ENCODE data around the gene TRHDE.

Gene TRHDE, protein sequence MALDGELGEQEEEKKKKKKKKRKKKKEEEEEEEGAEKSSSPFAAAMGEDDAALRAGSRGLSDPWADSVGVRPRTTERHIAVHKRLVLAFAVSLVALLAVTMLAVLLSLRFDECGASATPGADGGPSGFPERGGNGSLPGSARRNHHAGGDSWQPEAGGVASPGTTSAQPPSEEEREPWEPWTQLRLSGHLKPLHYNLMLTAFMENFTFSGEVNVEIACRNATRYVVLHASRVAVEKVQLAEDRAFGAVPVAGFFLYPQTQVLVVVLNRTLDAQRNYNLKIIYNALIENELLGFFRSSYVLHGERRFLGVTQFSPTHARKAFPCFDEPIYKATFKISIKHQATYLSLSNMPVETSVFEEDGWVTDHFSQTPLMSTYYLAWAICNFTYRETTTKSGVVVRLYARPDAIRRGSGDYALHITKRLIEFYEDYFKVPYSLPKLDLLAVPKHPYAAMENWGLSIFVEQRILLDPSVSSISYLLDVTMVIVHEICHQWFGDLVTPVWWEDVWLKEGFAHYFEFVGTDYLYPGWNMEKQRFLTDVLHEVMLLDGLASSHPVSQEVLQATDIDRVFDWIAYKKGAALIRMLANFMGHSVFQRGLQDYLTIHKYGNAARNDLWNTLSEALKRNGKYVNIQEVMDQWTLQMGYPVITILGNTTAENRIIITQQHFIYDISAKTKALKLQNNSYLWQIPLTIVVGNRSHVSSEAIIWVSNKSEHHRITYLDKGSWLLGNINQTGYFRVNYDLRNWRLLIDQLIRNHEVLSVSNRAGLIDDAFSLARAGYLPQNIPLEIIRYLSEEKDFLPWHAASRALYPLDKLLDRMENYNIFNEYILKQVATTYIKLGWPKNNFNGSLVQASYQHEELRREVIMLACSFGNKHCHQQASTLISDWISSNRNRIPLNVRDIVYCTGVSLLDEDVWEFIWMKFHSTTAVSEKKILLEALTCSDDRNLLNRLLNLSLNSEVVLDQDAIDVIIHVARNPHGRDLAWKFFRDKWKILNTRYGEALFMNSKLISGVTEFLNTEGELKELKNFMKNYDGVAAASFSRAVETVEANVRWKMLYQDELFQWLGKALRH

DNA sequence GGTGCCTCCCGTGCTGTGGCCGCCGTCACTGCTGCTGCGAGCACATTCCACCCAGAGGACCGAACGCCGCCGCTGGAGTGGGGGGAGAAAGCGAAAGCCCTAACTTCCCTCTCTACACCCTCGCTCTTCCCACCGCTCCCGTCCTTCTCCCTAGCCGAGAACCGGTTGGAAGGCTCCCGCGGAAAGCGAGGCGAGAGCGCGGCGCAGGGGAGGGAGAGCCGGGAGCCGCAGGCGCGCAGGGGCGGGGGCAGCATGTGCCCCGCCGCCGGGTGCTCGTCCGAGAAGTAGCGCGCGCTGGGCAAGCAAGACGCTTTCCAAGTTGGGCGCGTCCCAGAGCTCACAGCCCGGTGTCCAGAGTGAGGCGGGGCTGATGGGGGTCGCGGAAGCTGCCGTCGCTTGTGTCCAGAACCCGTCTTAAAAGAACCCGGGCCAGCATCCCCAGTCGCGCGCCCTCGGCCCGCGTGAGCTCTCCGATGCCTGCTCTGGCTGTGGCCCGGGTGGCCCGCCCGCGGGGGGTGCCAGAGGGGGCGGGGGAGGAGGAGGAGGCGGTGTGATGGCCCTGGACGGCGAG, at the start of gene TRHDE:
Gene TRHDE, plus strand, starts transcription at position 280 of the 571 bp plus-strand sequence. Its CDS starts 274 bp downstream, at position 554.
- DNase-seq (ENCODE audit: low read depth) = no peak

DNA sequence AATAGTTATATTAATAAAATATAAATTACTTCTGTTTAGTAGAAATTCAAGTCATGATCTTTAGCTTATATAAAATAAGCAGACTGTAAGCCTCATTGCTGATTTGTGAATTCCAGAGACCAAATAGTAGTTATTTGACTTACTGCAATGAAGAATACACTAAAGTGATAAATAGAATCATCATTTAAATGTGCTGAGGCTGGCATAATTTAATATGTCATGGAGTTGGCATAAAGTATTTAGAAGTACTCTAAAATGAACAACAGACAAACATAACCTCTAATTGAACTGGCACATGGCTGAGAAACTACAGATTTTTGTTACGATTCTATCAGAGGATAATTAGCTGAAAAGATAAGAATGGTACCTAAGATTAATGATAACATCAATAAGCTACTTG, 45.7 kb upstream of the TRHDE start:
- DNase-seq (ENCODE audit: low read depth) = no peak

DNA sequence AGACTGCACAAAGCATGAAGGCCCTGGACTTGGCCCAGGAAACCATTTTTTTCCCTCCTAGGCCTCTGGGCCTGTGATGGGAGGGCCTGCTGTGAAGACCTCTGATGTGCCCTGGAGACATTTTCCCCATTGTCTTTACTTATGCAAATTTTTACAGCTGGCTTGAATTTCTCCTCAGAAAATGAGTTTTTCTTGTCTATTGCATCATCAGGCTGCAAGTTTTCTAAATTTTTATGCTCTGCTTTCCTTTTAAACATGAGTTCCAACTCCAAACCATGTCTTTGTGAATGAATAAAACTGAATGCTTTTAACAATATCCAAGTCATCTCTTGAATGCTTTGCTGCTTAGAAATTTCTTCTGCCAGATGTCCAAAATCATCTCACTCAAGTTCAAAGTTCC, 43.7 kb upstream of the TRHDE start:
- no peak for DNase-seq (ENCODE audit: low read depth)

GRCh38 chr12:72230589-72230988, 41.6 kb upstream of the TRHDE start:
- peak; percentile 14 for DNase-seq (ENCODE audit: low read depth)

DNA sequence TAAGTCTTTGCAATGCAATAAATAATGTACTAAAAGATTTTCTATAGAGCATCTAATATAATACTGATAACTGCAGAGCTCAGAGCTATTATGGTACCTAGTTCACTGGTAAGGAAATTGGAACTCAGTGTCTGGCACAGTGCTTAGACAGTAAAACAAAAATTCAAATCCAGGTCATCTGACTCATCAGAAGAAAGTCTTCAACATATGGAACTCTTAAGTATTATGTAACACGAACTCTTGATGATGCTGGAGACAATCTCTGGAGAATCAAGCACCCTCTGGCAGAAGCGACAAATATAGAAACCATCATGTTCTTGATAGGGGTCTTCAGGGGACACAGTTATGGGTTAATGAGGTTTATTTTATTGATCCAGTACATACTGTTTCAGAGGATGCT, 37.3 kb upstream of the TRHDE start:
- no peak for DNase-seq (ENCODE audit: low read depth)

- no peak for DNase-seq (ENCODE audit: low read depth)
Observed at GRCh38 chr12:72236071-72236705, 36.0 kb upstream of the TRHDE start.

DNA sequence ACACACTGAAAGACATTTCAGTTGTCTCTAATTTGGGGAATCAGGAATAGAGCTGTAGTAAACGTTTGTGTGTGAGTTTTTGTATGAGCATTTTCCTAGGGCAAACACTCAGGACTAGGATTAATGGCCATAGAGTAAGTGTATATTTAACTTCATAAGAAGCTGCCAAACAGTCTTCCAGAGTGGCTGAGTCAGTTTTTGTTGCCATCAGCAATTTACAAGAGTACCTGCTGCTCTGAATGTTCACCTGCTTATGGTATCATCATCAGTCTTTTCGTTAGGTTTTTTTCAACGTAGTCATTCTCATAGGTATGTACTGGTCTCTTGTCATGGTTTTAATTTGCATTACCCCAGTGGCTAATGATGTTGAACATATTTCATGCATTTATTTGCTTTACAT, 30.6 kb upstream of the TRHDE start:
- no peak for DNase-seq (ENCODE audit: low read depth)

DNA sequence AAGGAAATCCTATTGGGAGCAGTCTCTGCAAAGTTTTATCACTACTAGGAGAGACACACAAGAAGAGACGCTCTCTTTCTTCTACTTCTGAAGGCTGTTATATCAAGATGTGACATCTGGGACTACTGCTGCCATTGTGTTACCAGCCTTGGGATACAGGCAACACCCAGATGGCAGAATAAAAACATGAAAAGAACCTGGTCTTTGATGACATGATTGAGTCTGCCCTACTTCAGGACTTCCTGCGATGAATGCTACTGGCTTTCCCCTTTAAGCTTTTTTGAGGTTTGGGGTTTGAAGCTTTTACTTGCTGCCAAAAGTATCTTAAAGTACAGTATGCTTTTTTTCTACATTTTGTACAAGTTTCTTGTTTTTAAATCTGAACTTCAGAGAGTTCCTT, 29.2 kb upstream of the TRHDE start:
- DNase-seq (ENCODE audit: low read depth) = no peak

- no peak for DNase-seq (ENCODE audit: low read depth)
Observed at GRCh38 chr12:72246370-72246769, 25.8 kb upstream of the TRHDE start.

DNA sequence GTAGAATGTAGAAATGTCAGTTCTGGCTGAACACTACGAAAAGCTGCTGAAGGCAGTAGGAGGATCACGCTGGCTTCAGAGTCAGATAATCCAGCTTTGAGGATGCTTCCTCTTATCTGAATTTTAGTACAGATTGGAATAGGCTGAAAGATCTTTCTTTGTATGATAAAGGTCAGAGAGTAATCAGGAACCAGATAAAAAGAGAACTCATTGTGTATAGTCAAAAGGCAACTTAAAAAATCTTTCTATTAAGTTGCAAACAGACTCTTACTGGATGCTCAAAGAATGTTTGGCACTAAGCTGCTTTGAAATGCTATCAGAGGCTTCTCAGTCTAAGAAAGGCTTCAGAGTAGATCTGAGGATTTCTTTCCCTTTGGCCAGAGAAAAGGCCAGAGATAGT, 21.8 kb upstream of the TRHDE start:
- no peak for DNase-seq (ENCODE audit: low read depth)

GRCh38 chr12:72256725-72257124, 15.4 kb upstream of the TRHDE start:
- DNase-seq (ENCODE audit: low read depth) = no peak

- no peak for DNase-seq (ENCODE audit: low read depth)
Observed at GRCh38 chr12:72261885-72262284, 10.3 kb upstream of the TRHDE start.

DNA sequence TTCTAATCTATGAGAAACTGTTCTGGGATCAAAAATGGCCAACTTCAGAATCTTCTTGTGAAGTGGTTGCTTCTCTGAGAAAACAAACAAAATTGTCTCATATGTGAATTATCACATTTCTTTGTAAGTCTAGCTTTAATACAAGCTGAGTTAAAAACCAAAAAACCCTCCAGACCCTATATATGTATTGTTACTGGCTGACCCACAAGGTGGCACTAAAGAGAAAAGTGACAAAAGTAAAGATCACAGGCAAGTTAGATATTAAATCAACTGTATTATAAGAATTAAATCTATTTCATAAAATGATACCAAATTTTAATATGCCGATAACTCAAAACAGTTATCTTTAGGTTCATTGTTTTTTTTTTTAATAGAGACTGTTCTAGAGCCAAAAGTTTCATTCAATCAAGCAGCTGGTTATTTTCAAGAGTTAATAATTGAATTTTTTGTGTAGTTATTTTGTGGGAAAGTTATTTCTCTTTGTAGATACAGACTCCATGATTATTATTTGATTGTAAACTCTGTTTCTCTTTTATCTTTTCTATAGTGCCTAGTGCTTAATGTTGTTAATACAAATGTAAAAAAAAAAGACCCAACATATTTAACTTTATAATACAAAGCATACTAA, 7.5 kb upstream of the TRHDE start:
- no peak for DNase-seq (ENCODE audit: low read depth)

DNA sequence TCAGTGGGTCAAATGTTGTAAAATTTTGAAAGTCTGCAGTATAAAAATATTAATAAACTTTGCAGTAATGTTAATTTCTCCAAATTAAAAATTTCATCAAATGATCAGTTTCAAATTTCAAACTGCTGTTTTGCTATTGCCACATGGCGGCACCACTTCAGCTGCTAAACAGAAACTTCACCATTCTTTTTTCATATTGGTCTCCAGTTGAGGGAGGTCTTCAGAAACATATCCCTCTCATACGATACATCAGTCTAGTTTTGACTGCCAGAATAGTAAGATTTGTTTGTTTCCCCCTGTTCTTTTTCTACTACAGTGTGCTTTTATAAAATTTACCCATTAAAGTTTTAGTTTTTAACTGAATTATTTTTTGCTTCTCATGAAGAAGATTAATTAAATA, 4.2 kb upstream of the TRHDE start:
- DNase-seq (ENCODE audit: low read depth) = no peak

- no peak for DNase-seq (ENCODE audit: low read depth)
Observed at GRCh38 chr12:72268386-72268785, 3.8 kb upstream of the TRHDE start.

DNA sequence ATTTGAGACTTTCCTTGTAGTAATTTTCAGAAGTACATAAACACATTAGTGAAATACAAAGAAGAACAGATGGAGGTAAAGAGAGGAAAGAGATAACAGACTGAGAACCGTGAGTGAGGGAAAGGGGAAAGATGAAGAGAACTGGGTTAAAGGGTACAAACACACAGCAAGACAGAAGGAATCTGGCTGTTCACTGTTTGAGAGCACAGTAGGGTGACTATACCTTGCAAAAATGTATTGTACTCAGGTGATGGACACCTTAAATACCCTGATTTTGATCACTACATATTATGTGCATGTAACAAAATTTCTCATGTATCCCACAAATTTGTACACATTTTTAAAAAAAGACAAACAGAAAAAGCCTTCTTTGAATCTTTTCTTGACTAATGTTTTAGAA, 2.7 kb upstream of the TRHDE start:
- DNase-seq (ENCODE audit: low read depth) = no peak

GRCh38 chr12:72270246-72270645, 1.9 kb upstream of the TRHDE start:
- DNase-seq (ENCODE audit: low read depth) = no peak

DNA sequence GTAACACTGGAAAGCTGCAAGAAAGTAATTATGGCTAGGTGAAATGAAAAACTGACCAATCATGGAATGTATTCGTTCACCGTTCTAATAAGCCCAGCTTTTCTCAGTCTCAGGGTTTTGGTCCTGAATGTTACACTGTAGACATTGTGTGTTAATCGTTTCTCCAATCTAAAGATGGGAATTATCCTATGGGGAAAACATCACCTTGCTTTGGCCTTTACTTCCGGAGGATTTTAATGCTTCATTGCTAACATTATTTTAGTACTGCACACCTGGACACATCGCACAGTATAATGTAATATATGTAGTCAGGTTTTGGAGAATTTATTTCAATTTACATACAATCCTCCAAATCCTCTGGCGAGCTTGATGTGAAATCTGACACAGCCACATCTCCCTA, 1.2 kb upstream of the TRHDE start:
- no peak for DNase-seq (ENCODE audit: low read depth)

- DNase-seq (ENCODE audit: low read depth) = no peak
Observed at GRCh38 chr12:72271451-72272090, 599 bp upstream of the TRHDE start.

GRCh38 chr12:72272731-72273498, 745 bp downstream of the TRHDE start:
- DNase-seq (ENCODE audit: low read depth) = no peak

Measured in GM04503 (cell line).